Stimulated activated CD4-positive, alpha-beta T cell treated with anti-CD3 and anti-CD28 coated beads, Interleukin-4, amount 100 ng/mL, for 1 hour (primary cell): Measurements from ENCODE around the gene SDE2.
"Not testable (repeated sequence)": the region's sequence is repeated elsewhere in the genome, so short reads cannot be mapped to it uniquely, and the experiment has no call there.

Source experiments
- DNase-seq: peaks from one replicate; pipeline ENCODE4 v3.0.0-alpha.2; 2020

Gene SDE2

GRCh38 chr1:225973158-225973557 lies 26.0 kb downstream of the SDE2 start:
- no peak for DNase-seq

- no peak for DNase-seq
Observed at GRCh38 chr1:225972344-225973152, 26.6 kb downstream of the SDE2 start.

GRCh38 chr1:225970592-225971157 lies 28.5 kb downstream of the SDE2 start:
- DNase-seq: not testable (repeated sequence)

GRCh38 chr1:225969751-225970150 lies 29.4 kb downstream of the SDE2 start:
- not testable (repeated sequence) for DNase-seq

- no peak for DNase-seq
Observed at GRCh38 chr1:225965231-225965630, 33.9 kb downstream of the SDE2 start.

GRCh38 chr1:225963735-225964530 lies 35.2 kb downstream of the SDE2 start:
- no peak for DNase-seq

- peak; percentile 66 for DNase-seq
Observed at GRCh38 chr1:225962440-225962975, 36.6 kb downstream of the SDE2 start.

GRCh38 chr1:225961659-225962439 lies 37.3 kb downstream of the SDE2 start:
- DNase-seq: no peak

GRCh38 chr1:225958041-225958440 lies 41.1 kb downstream of the SDE2 start:
- no peak for DNase-seq

GRCh38 chr1:225954753-225955152 lies 44.4 kb downstream of the SDE2 start:
- DNase-seq: no peak

- no peak for DNase-seq
Observed at GRCh38 chr1:225953315-225953714, 45.8 kb downstream of the SDE2 start.

- no peak for DNase-seq
Observed at GRCh38 chr1:225950905-225951497, 48.1 kb downstream of the SDE2 start.

- DNase-seq: no peak
Observed at GRCh38 chr1:225949041-225949440, 50.1 kb downstream of the SDE2 start.

GRCh38 chr1:225946803-225947202 lies 52.3 kb downstream of the SDE2 start:
- DNase-seq: no peak

GRCh38 chr1:225946082-225946620 lies 53.0 kb downstream of the SDE2 start:
- DNase-seq: no peak

- DNase-seq: no peak
Observed at GRCh38 chr1:225945564-225945963, 53.6 kb downstream of the SDE2 start.

GRCh38 chr1:225944951-225945350 lies 54.2 kb downstream of the SDE2 start:
- DNase-seq: no peak

- no peak for DNase-seq
Observed at GRCh38 chr1:225944387-225944786, 54.8 kb downstream of the SDE2 start.

GRCh38 chr1:225943582-225943981 lies 55.6 kb downstream of the SDE2 start:
- no peak for DNase-seq

GRCh38 chr1:225942574-225942973 lies 56.6 kb downstream of the SDE2 start:
- DNase-seq: no peak

GRCh38 chr1:225941942-225942222 lies 57.3 kb downstream of the SDE2 start:
- no peak for DNase-seq
